PFSK-1 (cell line): ENCODE data around the gene RASA2.

Source experiments
- FOXP2 ChIP-seq: optimal IDR thresholded peaks from 2 replicates; pipeline ENCODE3; 2011; ENCODE audit warnings: borderline replicate concordance, control low read depth, inconsistent platforms; ENCODE audit not compliant: insufficient read depth; ENCODE audit errors: extremely low read length, extremely low read depth
- POLR2AphosphoS5 ChIP-seq: IDR thresholded peaks from 2 replicates; pipeline ENCODE4 v1.6.1; 2012; ENCODE audit warnings: low read depth, mild to moderate bottlenecking, control low read depth, low read length, moderate library complexity
- SIN3A ChIP-seq: IDR thresholded peaks from 2 replicates; pipeline ENCODE4 v1.6.1; 2012; ENCODE audit warnings: mild to moderate bottlenecking, low read length, moderate library complexity, borderline replicate concordance; ENCODE audit not compliant: insufficient read depth
- TAF1 ChIP-seq: IDR thresholded peaks from 2 replicates; pipeline ENCODE4 v1.6.1; 2012; ENCODE audit warnings: low read length, control low read depth, borderline replicate concordance; ENCODE audit not compliant: insufficient read depth
- TF ChIP-seq, protein P1 (sequence below), 2 experiments: IDR thresholded peaks; 2 replicates each; pipeline versions ENCODE4 v1.6.1 to v1.8.0; 2011 to 2012; ENCODE audit warnings: low read depth in 2 of 2, low read length in 2 of 2, control low read depth in 1 of 2, inconsistent platforms in 1 of 2, mild to moderate bottlenecking in 1 of 2, moderate library complexity in 1 of 2; ENCODE audit not compliant: insufficient read depth in 1 of 2

RASA2 gene

GRCh38 chr3:141576744-141577052 is 89.9 kb downstream of the RASA2 start:
- no peak for TF ChIP-seq FOXP2
- TF ChIP-seq POLR2AphosphoS5: no peak
- TF ChIP-seq, protein P1, sequence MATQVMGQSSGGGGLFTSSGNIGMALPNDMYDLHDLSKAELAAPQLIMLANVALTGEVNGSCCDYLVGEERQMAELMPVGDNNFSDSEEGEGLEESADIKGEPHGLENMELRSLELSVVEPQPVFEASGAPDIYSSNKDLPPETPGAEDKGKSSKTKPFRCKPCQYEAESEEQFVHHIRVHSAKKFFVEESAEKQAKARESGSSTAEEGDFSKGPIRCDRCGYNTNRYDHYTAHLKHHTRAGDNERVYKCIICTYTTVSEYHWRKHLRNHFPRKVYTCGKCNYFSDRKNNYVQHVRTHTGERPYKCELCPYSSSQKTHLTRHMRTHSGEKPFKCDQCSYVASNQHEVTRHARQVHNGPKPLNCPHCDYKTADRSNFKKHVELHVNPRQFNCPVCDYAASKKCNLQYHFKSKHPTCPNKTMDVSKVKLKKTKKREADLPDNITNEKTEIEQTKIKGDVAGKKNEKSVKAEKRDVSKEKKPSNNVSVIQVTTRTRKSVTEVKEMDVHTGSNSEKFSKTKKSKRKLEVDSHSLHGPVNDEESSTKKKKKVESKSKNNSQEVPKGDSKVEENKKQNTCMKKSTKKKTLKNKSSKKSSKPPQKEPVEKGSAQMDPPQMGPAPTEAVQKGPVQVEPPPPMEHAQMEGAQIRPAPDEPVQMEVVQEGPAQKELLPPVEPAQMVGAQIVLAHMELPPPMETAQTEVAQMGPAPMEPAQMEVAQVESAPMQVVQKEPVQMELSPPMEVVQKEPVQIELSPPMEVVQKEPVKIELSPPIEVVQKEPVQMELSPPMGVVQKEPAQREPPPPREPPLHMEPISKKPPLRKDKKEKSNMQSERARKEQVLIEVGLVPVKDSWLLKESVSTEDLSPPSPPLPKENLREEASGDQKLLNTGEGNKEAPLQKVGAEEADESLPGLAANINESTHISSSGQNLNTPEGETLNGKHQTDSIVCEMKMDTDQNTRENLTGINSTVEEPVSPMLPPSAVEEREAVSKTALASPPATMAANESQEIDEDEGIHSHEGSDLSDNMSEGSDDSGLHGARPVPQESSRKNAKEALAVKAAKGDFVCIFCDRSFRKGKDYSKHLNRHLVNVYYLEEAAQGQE (IDR thresholded peaks at IDR 0.05; ENCODE audit: insufficient read depth in 1 of 2, low read depth in 2 of 2, low read length in 2 of 2): no peak
- TF ChIP-seq SIN3A: no peak
- no peak for TF ChIP-seq TAF1

- TF ChIP-seq POLR2AphosphoS5 (no peak), SIN3A (no peak), TAF1 (no peak), FOXP2 (no peak)
- TF ChIP-seq, protein P1 (IDR thresholded peaks at IDR 0.05; ENCODE audit: insufficient read depth in 1 of 2, low read depth in 2 of 2, low read length in 2 of 2): no peak
Measured at GRCh38 chr3:141578202-141578973, 91.6 kb downstream of the RASA2 start.

DNA sequence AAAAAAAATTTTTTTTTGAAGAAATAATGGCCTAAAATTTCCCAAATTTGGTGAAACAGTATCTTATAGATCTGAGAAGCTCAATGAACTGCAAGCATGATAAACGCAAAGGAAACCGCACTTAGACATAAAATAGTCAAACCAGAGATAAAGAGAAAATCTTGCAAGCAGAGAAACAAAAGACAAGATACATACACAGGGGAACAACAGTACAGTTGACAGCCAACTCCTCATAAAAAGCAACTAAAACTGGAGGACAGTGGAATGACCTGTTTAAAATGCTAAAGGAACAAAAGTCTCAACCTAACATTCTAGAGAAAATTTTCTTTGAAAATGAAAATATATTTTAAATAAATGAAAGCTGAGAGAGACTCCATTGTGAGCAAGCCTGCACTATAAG is 107.5 kb downstream of the RASA2 start:
- no peak for TF ChIP-seq TAF1
- TF ChIP-seq SIN3A: no peak
- no peak for TF ChIP-seq FOXP2
- TF ChIP-seq, protein P1 (IDR thresholded peaks at IDR 0.05; ENCODE audit: insufficient read depth in 1 of 2, low read depth in 2 of 2, low read length in 2 of 2): no peak
- no peak for TF ChIP-seq POLR2AphosphoS5

- TF ChIP-seq SIN3A (no peak), POLR2AphosphoS5 (no peak), FOXP2 (no peak), TAF1 (no peak)
- TF ChIP-seq, protein P1 (IDR thresholded peaks at IDR 0.05; ENCODE audit: insufficient read depth in 1 of 2, low read depth in 2 of 2, low read length in 2 of 2): no peak
Measured at GRCh38 chr3:141597931-141598330, 111.1 kb downstream of the RASA2 start.

- no peak for TF ChIP-seq POLR2AphosphoS5
- TF ChIP-seq SIN3A: no peak
- TF ChIP-seq, protein P1 (IDR thresholded peaks at IDR 0.05; ENCODE audit: insufficient read depth in 1 of 2, low read depth in 2 of 2, low read length in 2 of 2): no peak
- TF ChIP-seq TAF1: no peak
- TF ChIP-seq FOXP2: no peak
Measured at GRCh38 chr3:141600331-141600730, 113.5 kb downstream of the RASA2 start.
